ENCODE data around the gene ZNF485.
"Not testable (repeated sequence)": the region's sequence is repeated elsewhere in the genome, so short reads cannot be mapped to it uniquely, and the experiment has no call there.

The ZNF485 gene

GRCh38 chr10:43585981-43586729, 20.1 kb upstream of the ZNF485 start:
- no peaks in the 10 kb centered on the region for H3K36me3 ChIP-seq (ENCODE audit: control insufficient read depth, insufficient read depth, low read length)
- no peaks in the 10 kb centered on the region for H3K27me3 ChIP-seq (ENCODE audit: control insufficient read depth, insufficient read depth, low read length)
- no peak overlapping the region for H3K9ac ChIP-seq (ENCODE audit: low read length)
- no peak overlapping the region for H3K27ac ChIP-seq (ENCODE audit: low read depth, low read length)
- H3K4me3 ChIP-seq (ENCODE audit: low read length), result no peak overlapping the region
- H3K4me1 ChIP-seq (ENCODE audit: control insufficient read depth, insufficient read depth, low read length), result no peaks in the 10 kb centered on the region

- not testable (repeated sequence) for H3K9ac ChIP-seq (ENCODE audit: low read length); H3K27ac ChIP-seq (ENCODE audit: low read depth, low read length); H3K4me1 ChIP-seq (ENCODE audit: control insufficient read depth, insufficient read depth, low read length); H3K4me3 ChIP-seq (ENCODE audit: low read length); H3K36me3 ChIP-seq (ENCODE audit: control insufficient read depth, insufficient read depth, low read length); H3K27me3 ChIP-seq (ENCODE audit: control insufficient read depth, insufficient read depth, low read length)
These were observed 19.5 kb upstream of the ZNF485 start for GRCh38 chr10:43586730-43587115.

GRCh38 chr10:43591303-43591904, 14.8 kb upstream of the ZNF485 start:
- H3K4me3 ChIP-seq (ENCODE audit: low read length), result no peak overlapping the region
- no peaks in the 10 kb centered on the region for H3K4me1 ChIP-seq (ENCODE audit: control insufficient read depth, insufficient read depth, low read length)
- no peaks in the 10 kb centered on the region for H3K36me3 ChIP-seq (ENCODE audit: control insufficient read depth, insufficient read depth, low read length)
- H3K27ac ChIP-seq (ENCODE audit: low read depth, low read length), result no peak overlapping the region
- H3K27me3 ChIP-seq (ENCODE audit: control insufficient read depth, insufficient read depth, low read length), result no peaks in the 10 kb centered on the region
- H3K9ac ChIP-seq (ENCODE audit: low read length), result no peak overlapping the region

- H3K27ac ChIP-seq (ENCODE audit: low read depth, low read length), result no peak overlapping the region
- no peak overlapping the region for H3K9ac ChIP-seq (ENCODE audit: low read length)
- H3K4me1 ChIP-seq (ENCODE audit: control insufficient read depth, insufficient read depth, low read length), result no peaks in the 10 kb centered on the region
- peak overlapping the region; percentile 26 for H3K4me3 ChIP-seq (ENCODE audit: low read length)
- H3K27me3 ChIP-seq (ENCODE audit: control insufficient read depth, insufficient read depth, low read length), result no peaks in the 10 kb centered on the region
- no peaks in the 10 kb centered on the region for H3K36me3 ChIP-seq (ENCODE audit: control insufficient read depth, insufficient read depth, low read length)
These were observed 11.2 kb upstream of the ZNF485 start for GRCh38 chr10:43594944-43595589.

- Histone ChIP-seq H3K9ac (ENCODE audit: low read length) (no peak overlapping the region), H3K4me3 (ENCODE audit: low read length) (no peak overlapping the region), H3K27me3 (ENCODE audit: control insufficient read depth, insufficient read depth, low read length) (no peaks in the 10 kb centered on the region), H3K27ac (ENCODE audit: low read depth, low read length) (no peak overlapping the region), H3K36me3 (ENCODE audit: control insufficient read depth, insufficient read depth, low read length) (no peaks in the 10 kb centered on the region), H3K4me1 (ENCODE audit: control insufficient read depth, insufficient read depth, low read length) (no peaks in the 10 kb centered on the region)
These were observed 10.4 kb upstream of the ZNF485 start for GRCh38 chr10:43595739-43596298.

GRCh38 chr10:43596546-43596945, 9.7 kb upstream of the ZNF485 start:
- no peaks in the 10 kb centered on the region for H3K36me3 ChIP-seq (ENCODE audit: control insufficient read depth, insufficient read depth, low read length)
- no peaks in the 10 kb centered on the region for H3K27me3 ChIP-seq (ENCODE audit: control insufficient read depth, insufficient read depth, low read length)
- H3K4me3 ChIP-seq (ENCODE audit: low read length), result no peak overlapping the region
- H3K27ac ChIP-seq (ENCODE audit: low read depth, low read length), result no peak overlapping the region
- H3K4me1 ChIP-seq (ENCODE audit: control insufficient read depth, insufficient read depth, low read length), result no peaks in the 10 kb centered on the region
- no peak overlapping the region for H3K9ac ChIP-seq (ENCODE audit: low read length)

GRCh38 chr10:43598446-43598845, 7.8 kb upstream of the ZNF485 start:
- no peak overlapping the region for H3K27ac ChIP-seq (ENCODE audit: low read depth, low read length)
- H3K36me3 ChIP-seq (ENCODE audit: control insufficient read depth, insufficient read depth, low read length), result no peaks in the 10 kb centered on the region
- no peaks in the 10 kb centered on the region for H3K4me1 ChIP-seq (ENCODE audit: control insufficient read depth, insufficient read depth, low read length)
- H3K4me3 ChIP-seq (ENCODE audit: low read length), result no peak overlapping the region
- no peaks in the 10 kb centered on the region for H3K27me3 ChIP-seq (ENCODE audit: control insufficient read depth, insufficient read depth, low read length)
- no peak overlapping the region for H3K9ac ChIP-seq (ENCODE audit: low read length)

GRCh38 chr10:43599333-43599732, 6.9 kb upstream of the ZNF485 start:
- Histone ChIP-seq H3K27me3 (ENCODE audit: control insufficient read depth, insufficient read depth, low read length) (no peaks in the 10 kb centered on the region), H3K27ac (ENCODE audit: low read depth, low read length) (no peak overlapping the region), H3K4me3 (ENCODE audit: low read length) (no peak overlapping the region), H3K9ac (ENCODE audit: low read length) (no peak overlapping the region), H3K4me1 (ENCODE audit: control insufficient read depth, insufficient read depth, low read length) (no peaks in the 10 kb centered on the region), H3K36me3 (ENCODE audit: control insufficient read depth, insufficient read depth, low read length) (no peaks in the 10 kb centered on the region)

GRCh38 chr10:43601576-43601975, 4.7 kb upstream of the ZNF485 start:
- not testable (repeated sequence) for H3K9ac ChIP-seq (ENCODE audit: low read length); H3K4me3 ChIP-seq (ENCODE audit: low read length); H3K36me3 ChIP-seq (ENCODE audit: control insufficient read depth, insufficient read depth, low read length); H3K4me1 ChIP-seq (ENCODE audit: control insufficient read depth, insufficient read depth, low read length); H3K27me3 ChIP-seq (ENCODE audit: control insufficient read depth, insufficient read depth, low read length); H3K27ac ChIP-seq (ENCODE audit: low read depth, low read length)

GRCh38 chr10:43605850-43606322, 352 bp upstream of the ZNF485 start:
- no peaks in the 10 kb centered on the region for H3K4me1 ChIP-seq (ENCODE audit: control insufficient read depth, insufficient read depth, low read length)
- peak overlapping the region; percentile 68 for H3K4me3 ChIP-seq (ENCODE audit: low read length)
- peaks cover 3% of the 10 kb centered on the region for H3K36me3 ChIP-seq (ENCODE audit: control insufficient read depth, insufficient read depth, low read length)
- H3K27ac ChIP-seq (ENCODE audit: low read depth, low read length), result no peak overlapping the region
- H3K27me3 ChIP-seq (ENCODE audit: control insufficient read depth, insufficient read depth, low read length), result no peaks in the 10 kb centered on the region
- H3K9ac ChIP-seq (ENCODE audit: low read length), result no peak overlapping the region

- Histone ChIP-seq H3K27ac (ENCODE audit: low read depth, low read length) (no peak overlapping the region), H3K4me1 (ENCODE audit: control insufficient read depth, insufficient read depth, low read length) (no peaks in the 10 kb centered on the region), H3K36me3 (ENCODE audit: control insufficient read depth, insufficient read depth, low read length) (peaks cover 3% of the 10 kb centered on the region), H3K27me3 (ENCODE audit: control insufficient read depth, insufficient read depth, low read length) (no peaks in the 10 kb centered on the region), H3K9ac (ENCODE audit: low read length) (no peak overlapping the region), H3K4me3 (ENCODE audit: low read length) (peak overlapping the region; percentile 68)
These were observed 948 bp downstream of the ZNF485 start for GRCh38 chr10:43607199-43607573.

- no peak overlapping the region for H3K27ac ChIP-seq (ENCODE audit: low read depth, low read length)
- peaks cover 3% of the 10 kb centered on the region for H3K36me3 ChIP-seq (ENCODE audit: control insufficient read depth, insufficient read depth, low read length)
- H3K4me1 ChIP-seq (ENCODE audit: control insufficient read depth, insufficient read depth, low read length), result no peaks in the 10 kb centered on the region
- no peaks in the 10 kb centered on the region for H3K27me3 ChIP-seq (ENCODE audit: control insufficient read depth, insufficient read depth, low read length)
- H3K4me3 ChIP-seq (ENCODE audit: low read length), result no peak overlapping the region
- no peak overlapping the region for H3K9ac ChIP-seq (ENCODE audit: low read length)
These were observed 4.4 kb downstream of the ZNF485 start for GRCh38 chr10:43610636-43611035.
